Neural progenitor cell (in vitro differentiated cells): ENCODE data around the gene HEYL. TPM values are rescaled to one million over a fixed set of nuclear protein-coding genes. Genes with fewer than 3 reads are reported as not detected.

Experiments used
- DNase-seq: peaks from one replicate; pipeline ENCODE4 v3.0.0-alpha.2; 2016; ENCODE audit warnings: low spot score
- H2AFZ ChIP-seq: fragments of 200-600 bp; sonication (generic); replicated peaks from 2 replicates; pipeline ENCODE4 v1.6.1; 2016; ENCODE audit warnings: antibody characterized with exemption
- H3F3A ChIP-seq: fragments of 200-600 bp; sonication (generic); 2 replicates; pipeline ENCODE4 v1.6.1; 2016; ENCODE audit warnings: antibody characterized with exemption, low read depth
- H3K27ac ChIP-seq: fragments of 200-600 bp; sonication (generic); 2 replicates; pipeline ENCODE4 v1.5.1; 2016; ENCODE audit warnings: mild to moderate bottlenecking
- H3K27me3 ChIP-seq: fragments of 200-600 bp; sonication (generic); 2 replicates; pipeline ENCODE4 v1.6.1; 2016; ENCODE audit warnings: mild to moderate bottlenecking, moderate library complexity
- H3K36me3 ChIP-seq: fragments of 200-600 bp; sonication (generic); 2 replicates; pipeline ENCODE4 v1.5.1; 2016
- H3K4me1 ChIP-seq: fragments of 200-600 bp; sonication (generic); 2 replicates; pipeline ENCODE4 v1.6.1; 2016; ENCODE audit warnings: mixed run types
- H3K4me2 ChIP-seq: fragments of 200-600 bp; sonication (generic); 2 replicates; pipeline ENCODE4 v1.6.1; 2016
- H3K4me3 ChIP-seq: fragments of 200-600 bp; sonication (generic); 2 replicates; pipeline ENCODE4 v1.5.1; 2016
- H3K79me2 ChIP-seq: fragments of 200-600 bp; sonication (generic); 2 replicates; pipeline ENCODE4 v1.6.1; 2016; ENCODE audit warnings: low read depth
- H3K9ac ChIP-seq: fragments of 200-600 bp; sonication (generic); 2 replicates; pipeline ENCODE4 v1.6.1; 2016
- H3K9me3 ChIP-seq: fragments of 200-600 bp; sonication (generic); 2 replicates; pipeline ENCODE4 v1.5.1; 2016; ENCODE audit warnings: low read depth
- H4K20me1 ChIP-seq: fragments of 200-600 bp; sonication (generic); 2 replicates; pipeline ENCODE4 v1.6.1; 2016; ENCODE audit warnings: low read depth
- H3K27ac Mint-ChIP-seq: 3 replicates; pipeline ENCODE4 v1.8.0; 2021; ENCODE audit warnings: mixed read lengths
- H3K27me3 Mint-ChIP-seq: 2 replicates; pipeline ENCODE4 v1.8.0; 2022; ENCODE audit warnings: low read depth, mild to moderate bottlenecking, inconsistent platforms, moderate library complexity, mixed read lengths; ENCODE audit not compliant: insufficient read depth
- H3K36me3 Mint-ChIP-seq: 3 replicates; pipeline ENCODE4 v1.8.0; 2021; ENCODE audit warnings: mixed read lengths
- H3K4me1 Mint-ChIP-seq: 3 replicates; pipeline ENCODE4 v1.8.0; 2021; ENCODE audit warnings: mixed read lengths
- H3K4me3 Mint-ChIP-seq: 3 replicates; pipeline ENCODE4 v1.8.0; 2021; ENCODE audit warnings: mild to moderate bottlenecking, moderate library complexity, mixed read lengths
- H3K9me3 Mint-ChIP-seq: 3 replicates; pipeline ENCODE4 v1.8.0; 2020; ENCODE audit warnings: mixed read lengths
- CTCF ChIP-seq: fragments of 200-600 bp; sonication (generic); IDR thresholded peaks from 2 replicates; pipeline ENCODE4 v1.5.1; 2017; ENCODE audit warnings: antibody characterized with exemption, mild to moderate bottlenecking
- EZH2 ChIP-seq: fragments of 200-600 bp; sonication (generic); IDR thresholded peaks from 2 replicates; pipeline ENCODE4 v1.6.1; 2017; ENCODE audit warnings: antibody characterized with exemption, mild to moderate bottlenecking, moderate library complexity
- EZH2phosphoT487 ChIP-seq: fragments of 200-600 bp; sonication (generic); IDR thresholded peaks from 2 replicates; pipeline ENCODE4 v1.6.1; 2017; ENCODE audit warnings: antibody characterized with exemption
- total RNA-seq: library from RNA; depleted of rRNA; stranded (reverse); fragments of >200 nt; gene quantifications from 2 replicates; pipeline ENCODE4 v1.2.3, GENCODE V29; 2015; ENCODE audit warnings: low replicate concordance

The HEYL gene
- total RNA-seq, 1 donor from 2014 or later = 2.3 TPM

DNA sequence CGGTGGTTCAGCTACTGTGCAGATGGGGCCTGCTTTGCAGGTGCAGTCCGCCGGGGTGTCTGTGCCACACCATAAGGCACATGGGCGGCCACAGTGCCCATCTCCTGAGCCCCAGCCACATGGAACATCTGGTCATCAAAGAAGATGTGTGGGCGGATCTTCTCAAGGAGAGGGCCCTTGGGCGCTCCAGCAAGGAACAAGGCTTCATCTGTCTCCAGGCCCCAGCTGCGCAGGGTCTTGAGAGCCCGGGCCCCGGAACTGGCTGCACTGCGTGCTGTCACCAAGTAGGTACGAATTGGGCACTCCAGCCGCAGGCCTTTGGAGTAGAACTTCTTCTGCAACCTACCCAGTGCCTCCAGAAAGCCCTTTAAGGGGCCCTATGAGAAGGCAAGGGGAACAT, 19.7 kb upstream of the HEYL start:
- DNase-seq = no peak
- H3K4me3 ChIP-seq = no peak overlapping the region
- no peaks in the 10 kb centered on the region for H3K36me3 Mint-ChIP-seq
- H3K4me1 Mint-ChIP-seq = peaks cover 12% of the 10 kb centered on the region
- TF ChIP-seq EZH2 = no peak
- no peak for TF ChIP-seq EZH2phosphoT487
- no peak for TF ChIP-seq CTCF
- H3K36me3 ChIP-seq = no peaks in the 10 kb centered on the region
- H3K9me3 ChIP-seq = no peaks in the 10 kb centered on the region
- H3K4me2 ChIP-seq = no peak overlapping the region
- no peaks in the 10 kb centered on the region for H3K4me1 ChIP-seq
- H3K9me3 Mint-ChIP-seq = no peaks in the 10 kb centered on the region
- no peak overlapping the region for H3K27ac ChIP-seq
- no peak overlapping the region for H3K9ac ChIP-seq
- no peak overlapping the region for H3K27ac Mint-ChIP-seq
- H4K20me1 ChIP-seq = no peaks in the 10 kb centered on the region
- peaks cover 98% of the 10 kb centered on the region for H3K27me3 ChIP-seq
- H3K79me2 ChIP-seq = no peaks in the 10 kb centered on the region
- H2AFZ ChIP-seq = no peak overlapping the region
- H3K4me3 Mint-ChIP-seq = no peak overlapping the region
- no peaks in the 10 kb centered on the region for H3F3A ChIP-seq
- H3K27me3 Mint-ChIP-seq = peaks cover 17% of the 10 kb centered on the region

GRCh38 chr1:39657923-39658485, 18.6 kb upstream of the HEYL start:
- Histone ChIP-seq H3K27ac (no peak overlapping the region), H3K27me3 (peaks cover 93% of the 10 kb centered on the region)
- no peaks in the 10 kb centered on the region for H3K9me3 Mint-ChIP-seq

DNA sequence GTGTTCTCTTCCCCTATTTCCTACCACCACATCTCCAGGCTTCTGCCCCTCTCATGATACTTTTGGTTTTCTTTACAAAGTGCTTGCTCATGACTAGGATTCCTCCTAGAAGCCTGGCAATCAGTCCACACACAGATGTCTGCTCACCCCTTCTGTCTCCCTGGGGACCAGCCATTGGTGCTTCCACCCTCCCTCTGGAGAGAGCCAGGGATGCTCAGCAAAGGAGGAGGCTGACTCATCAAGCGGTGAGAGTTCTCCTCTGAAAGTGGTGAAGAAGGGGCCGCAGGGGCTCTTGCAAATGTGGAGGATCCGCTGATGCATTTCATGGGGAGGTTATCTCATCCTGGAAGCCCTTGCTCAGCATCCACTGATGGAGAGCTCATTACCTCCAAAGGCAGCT, 18.0 kb upstream of the HEYL start:
- Histone ChIP-seq H3K9ac (no peak overlapping the region), H3K27me3 (peaks cover 87% of the 10 kb centered on the region), H3K36me3 (no peaks in the 10 kb centered on the region), H3K27ac (no peak overlapping the region), H3F3A (no peaks in the 10 kb centered on the region), H3K4me3 (no peak overlapping the region), H3K4me2 (no peak overlapping the region), H3K79me2 (no peaks in the 10 kb centered on the region), H2AFZ (no peak overlapping the region), H3K9me3 (no peaks in the 10 kb centered on the region), H4K20me1 (no peaks in the 10 kb centered on the region), H3K4me1 (no peaks in the 10 kb centered on the region)
- Mint-ChIP-seq H3K27ac (no peak overlapping the region), H3K36me3 (no peaks in the 10 kb centered on the region), H3K4me1 (peaks cover 14% of the 10 kb centered on the region), H3K27me3 (peaks cover 14% of the 10 kb centered on the region), H3K4me3 (no peak overlapping the region), H3K9me3 (no peaks in the 10 kb centered on the region)
- no peak for DNase-seq
- TF ChIP-seq EZH2 (no peak), EZH2phosphoT487 (no peak)

More at GRCh38 chr1:39657923-39658485, 18.6 kb upstream of the HEYL start:
- H3K4me3 Mint-ChIP-seq = peak overlapping the region; percentile 33
- Histone ChIP-seq H3K9ac (no peak overlapping the region), H3K79me2 (no peaks in the 10 kb centered on the region), H3K4me3 (peak overlapping the region; percentile 8), H3K4me1 (no peaks in the 10 kb centered on the region), H2AFZ (peak overlapping the region; percentile 99), H4K20me1 (no peaks in the 10 kb centered on the region), H3K4me2 (peak overlapping the region; percentile 55), H3F3A (no peaks in the 10 kb centered on the region), H3K9me3 (no peaks in the 10 kb centered on the region), H3K36me3 (no peaks in the 10 kb centered on the region)
- H3K27me3 Mint-ChIP-seq = peaks cover 17% of the 10 kb centered on the region
- peak; percentile 88 for TF ChIP-seq CTCF
- TF ChIP-seq EZH2phosphoT487 = no peak
- TF ChIP-seq EZH2 = no peak
- H3K36me3 Mint-ChIP-seq = no peaks in the 10 kb centered on the region
- H3K27ac Mint-ChIP-seq = peak overlapping the region; percentile 43
- peak; percentile 86 for DNase-seq
- peaks cover 14% of the 10 kb centered on the region for H3K4me1 Mint-ChIP-seq

DNA sequence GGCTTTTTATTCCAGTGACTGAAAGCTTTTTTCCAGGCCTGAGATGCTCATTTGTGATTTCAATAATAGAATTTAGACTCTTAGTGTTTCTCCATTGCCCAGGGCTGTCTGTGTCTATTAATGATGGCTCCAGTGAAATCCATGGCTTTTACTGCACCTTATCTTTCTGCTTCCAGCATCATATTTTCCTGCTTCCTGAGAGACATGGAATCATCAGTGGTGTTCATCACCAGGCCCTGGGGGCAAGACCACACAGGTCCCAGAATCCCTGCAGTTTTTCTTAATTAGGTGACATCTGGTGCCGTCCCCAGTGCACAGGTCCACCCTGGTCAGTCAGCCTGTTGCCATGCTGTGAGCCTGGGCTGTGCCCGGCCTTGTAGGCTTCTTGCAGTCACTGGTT, 16.9 kb upstream of the HEYL start:
- peaks cover 14% of the 10 kb centered on the region for H3K27me3 Mint-ChIP-seq
- H3K9me3 Mint-ChIP-seq = no peaks in the 10 kb centered on the region

More for the DNA sequence above, 16.9 kb upstream of the HEYL start:
- no peaks in the 10 kb centered on the region for H3K4me1 ChIP-seq
- no peak overlapping the region for H3K27ac ChIP-seq
- no peaks in the 10 kb centered on the region for H3F3A ChIP-seq
- H3K36me3 Mint-ChIP-seq = no peaks in the 10 kb centered on the region
- no peak overlapping the region for H3K4me3 ChIP-seq
- H2AFZ ChIP-seq = no peak overlapping the region
- no peak overlapping the region for H3K4me3 Mint-ChIP-seq
- no peaks in the 10 kb centered on the region for H3K36me3 ChIP-seq
- no peak overlapping the region for H3K4me2 ChIP-seq
- no peaks in the 10 kb centered on the region for H4K20me1 ChIP-seq
- H3K79me2 ChIP-seq = no peaks in the 10 kb centered on the region
- H3K27ac Mint-ChIP-seq = no peak overlapping the region
- no peak overlapping the region for H3K9ac ChIP-seq
- no peak for DNase-seq
- H3K27me3 ChIP-seq = peaks cover 77% of the 10 kb centered on the region
- H3K4me1 Mint-ChIP-seq = peaks cover 14% of the 10 kb centered on the region
- no peaks in the 10 kb centered on the region for H3K9me3 ChIP-seq
- TF ChIP-seq EZH2 (no peak), EZH2phosphoT487 (no peak), CTCF (no peak)
